ENCODE data around the gene TPM1.

- TF ChIP-seq CTCF (conservative IDR thresholded peaks at IDR 0.05 in 1 of 2, IDR thresholded peaks at IDR 0.05 in 1 of 2; ENCODE audit: extremely low read depth in 1 of 2, insufficient read depth in 1 of 2, low read depth in 1 of 2, low read length in 2 of 2): no peak
- TF ChIP-seq EZH2 (IDR thresholded peaks at IDR 0.05; ENCODE audit: borderline replicate concordance, low read length): no peak
These were observed 12.9 kb upstream of the TPM1 start for GRCh38 chr15:63029676-63030075.

Measured in mammary epithelial cell (primary cell).